Measurements from ENCODE around the gene MN1. TPM values are rescaled to one million over a fixed set of nuclear protein-coding genes. Genes with fewer than 3 reads are reported as not detected.

MN1 gene
- total and polyA plus RNA-seq, 2 of the 4 experiments (the other 2 are of a cell fraction) = 0.36 to 1.3 TPM

GRCh38 chr22:27842201-27842600 lies 40.6 kb upstream of the MN1 start:
- H4K91ac ChIP-seq (ENCODE audit: insufficient read depth, low read depth, low read length) = no peak overlapping the region
- no peak overlapping the region for H3K27ac ChIP-seq (ENCODE audit: insufficient read depth, low read length)
- in situ Hi-C loops (cut with MboI; ENCODE audit: low sequenced_read_pairs) = no loop called here
- H2AK5ac ChIP-seq (ENCODE audit: low read depth, low read length) = no peak overlapping the region
- H3K56ac ChIP-seq (ENCODE audit: extremely low read depth, insufficient read depth, low read length) = no peak overlapping the region
- no peak for TF ChIP-seq BHLHE40 (IDR thresholded peaks at IDR 0.05; ENCODE audit: low read depth, low read length)
- H2AK9ac ChIP-seq (replicated peaks; ENCODE audit: low read depth, low read length, poor library complexity) = no peak overlapping the region
- H3K27me3 ChIP-seq (ENCODE audit: control insufficient read depth, insufficient read depth, low read length) = no peaks in the 10 kb centered on the region
- peaks cover 10% of the 10 kb centered on the region; the same call in 1 of the 2 replicates for H3K9me1 ChIP-seq (ENCODE audit: insufficient read depth, low read length)
- H2BK20ac ChIP-seq (ENCODE audit: low read depth, low read length) = no peak overlapping the region
- ATAC-seq (ENCODE audit: low read depth) = no peak
- H3K4me1 ChIP-seq (ENCODE audit: control insufficient read depth, insufficient read depth, low read length) = peaks cover 9% of the 10 kb centered on the region
- no peak for DNase-seq
- BruUV-seq (replicated peaks) = no TSS peak
- H2AFZ ChIP-seq (replicated peaks; ENCODE audit: low read length, poor library complexity) = no peak overlapping the region
- no peak overlapping the region for H4K5ac ChIP-seq (ENCODE audit: low read depth, low read length)
- H3K9ac ChIP-seq (ENCODE audit: low read depth, low read length) = no peak overlapping the region
- no peak overlapping the region for H3K18ac ChIP-seq (ENCODE audit: low read depth, low read length)
- no peak overlapping the region for H3K4ac ChIP-seq (ENCODE audit: low read depth, low read length)
- H3K36me3 ChIP-seq (ENCODE audit: control insufficient read depth, insufficient read depth, low read length) = peaks cover 8% of the 10 kb centered on the region
- no peak overlapping the region for H3K14ac ChIP-seq (replicated peaks; ENCODE audit: low read depth, low read length)
- no peak overlapping the region for H2BK120ac ChIP-seq (ENCODE audit: low read depth, low read length)
- no peak overlapping the region for H3K4me3 ChIP-seq (ENCODE audit: insufficient read depth, low read depth, low read length)
- no peak overlapping the region for H4K8ac ChIP-seq (ENCODE audit: low read depth in 2 of 2, low read length in 2 of 2)
- H3K79me1 ChIP-seq (ENCODE audit: low read depth in 1 of 2, low read length in 2 of 2) = peaks cover 0 to 11% of the 10 kb centered on the region in 2 experiments; a peak in 3 of 4 replicates
- no peak overlapping the region for H2BK15ac ChIP-seq (ENCODE audit: low read depth, low read length)
- H3K4me2 ChIP-seq (ENCODE audit: low read depth, low read length) = no peak overlapping the region
- intact Hi-C loops (cut with micrococcal nuclease) = no loop called here
- peaks cover 3% of the 10 kb centered on the region; the same call in 1 of the 2 replicates for H3K9me3 ChIP-seq (ENCODE audit: control insufficient read depth, insufficient read depth, low read length)
- POLR2A ChIA-PET (ENCODE audit: unreplicated experiment) = no interaction called here
- H4K20me1 ChIP-seq (ENCODE audit: insufficient read depth, low read length) = no peaks in the 10 kb centered on the region
- no peak overlapping the region for H3K23ac ChIP-seq (ENCODE audit: low read depth, low read length)
- no CpG with 5 or more reads among the region's 1 CpG for WGBS, 2 experiments (ENCODE audit: extremely low coverage in 2 of 2, insufficient read length in 1 of 2)
- CTCF ChIA-PET = interaction anchor here (0.7 kb wide), 1 partner anchor 30 kb away, joined by 4 read pairs; no protein-coding TSS in a partner anchor
- H2BK5ac ChIP-seq (ENCODE audit: low read depth, low read length, poor library complexity, severe bottlenecking) = peak overlapping the region; percentile 11
- dilution Hi-C loops (cut with HindIII; ENCODE audit: low sequenced_read_pairs, unreplicated experiment) = no loop called here
